ENCODE data around the gene CRADD. TPM values are rescaled to one million over a fixed set of nuclear protein-coding genes. Genes with fewer than 3 reads are reported as not detected.
A peak's percentile ranks its signal among the peaks of the same experiment; 100 is the strongest.

CRADD gene
- total and polyA plus RNA-seq, 2 of the 4 experiments (the other 2 are of a cell fraction): 11.1 to 14.0 TPM

- no peaks in the 10 kb centered on the region for H4K20me1 ChIP-seq (ENCODE audit: insufficient read depth, low read length)
- peak overlapping the region; percentile 34 for H2AFZ ChIP-seq (replicated peaks; ENCODE audit: low read length, poor library complexity)
- H3K9ac ChIP-seq (ENCODE audit: low read depth, low read length): no peak overlapping the region
- WGBS, 2 experiments (ENCODE audit: extremely low coverage in 2 of 2, insufficient read length in 1 of 2): no CpG with 5 or more reads among the region's 3 CpGs
- H3K4me1 ChIP-seq (ENCODE audit: control insufficient read depth, insufficient read depth, low read length): peaks cover 7% of the 10 kb centered on the region
- intact Hi-C loops (cut with micrococcal nuclease) (no loop called here), in situ Hi-C loops (cut with MboI; ENCODE audit: low sequenced_read_pairs) (no loop called here), dilution Hi-C loops (cut with HindIII; ENCODE audit: low sequenced_read_pairs, unreplicated experiment) (no loop called here)
- ChIA-PET CTCF (no interaction called here), POLR2A (ENCODE audit: unreplicated experiment) (no interaction called here)
- no peak for ATAC-seq (ENCODE audit: low read depth)
- no TSS peak for BruUV-seq (replicated peaks)
- H3K4me2 ChIP-seq (ENCODE audit: low read depth, low read length): no peak overlapping the region
- H3K27me3 ChIP-seq (ENCODE audit: control insufficient read depth, insufficient read depth, low read length): no peaks in the 10 kb centered on the region
- DNase-seq: no peak
- peak overlapping the region; percentile 57; the same call in 1 of the 2 replicates for H2BK120ac ChIP-seq (ENCODE audit: low read depth, low read length)
- no peak overlapping the region for H3K56ac ChIP-seq (ENCODE audit: extremely low read depth, insufficient read depth, low read length)
- peak overlapping the region; percentile 31 for H3K4ac ChIP-seq (ENCODE audit: low read depth, low read length)
- peaks cover 3% of the 10 kb centered on the region for H3K9me1 ChIP-seq (ENCODE audit: insufficient read depth, low read length)
- H3K27ac ChIP-seq (ENCODE audit: insufficient read depth, low read length): no peak overlapping the region
- no peaks in the 10 kb centered on the region for H3K9me3 ChIP-seq (ENCODE audit: control insufficient read depth, insufficient read depth, low read length)
- no peak overlapping the region for H3K4me3 ChIP-seq (ENCODE audit: insufficient read depth, low read depth, low read length)
- peak overlapping the region; percentile 70; the same call in 1 of the 2 replicates for H4K91ac ChIP-seq (ENCODE audit: insufficient read depth, low read depth, low read length)
- H3K36me3 ChIP-seq (ENCODE audit: control insufficient read depth, insufficient read depth, low read length): no peaks in the 10 kb centered on the region
- H3K14ac ChIP-seq (replicated peaks; ENCODE audit: low read depth, low read length): peak overlapping the region; percentile 75
- no peak overlapping the region for H3K23ac ChIP-seq (ENCODE audit: low read depth, low read length)
- H2AK9ac ChIP-seq (replicated peaks; ENCODE audit: low read depth, low read length, poor library complexity): no peak overlapping the region
- H3K18ac ChIP-seq (ENCODE audit: low read depth, low read length): no peak overlapping the region; the same call in 1 of the 2 replicates
- peak overlapping the region in 1 of 2 experiments; percentile 32; a peak in 1 of 4 replicates for H4K8ac ChIP-seq (ENCODE audit: low read depth in 2 of 2, low read length in 2 of 2)
- no peak overlapping the region for H4K5ac ChIP-seq (ENCODE audit: low read depth, low read length)
- peak overlapping the region; percentile 27 for H2BK15ac ChIP-seq (ENCODE audit: low read depth, low read length)
- peaks cover 0 to 11% of the 10 kb centered on the region in 2 experiments; a peak in 2 of 4 replicates for H3K79me1 ChIP-seq (ENCODE audit: low read depth in 1 of 2, low read length in 2 of 2)
- peak overlapping the region; percentile 64 for H2AK5ac ChIP-seq (ENCODE audit: low read depth, low read length)
- H2BK5ac ChIP-seq (ENCODE audit: low read depth, low read length, poor library complexity, severe bottlenecking): peak overlapping the region; percentile 11
- peak overlapping the region; percentile 21; the same call in 1 of the 2 replicates for H2BK20ac ChIP-seq (ENCODE audit: low read depth, low read length)
- TF ChIP-seq NFE2L2 (IDR thresholded peaks at IDR 0.05; ENCODE audit: low read depth, low read length) (no peak), ELK1 (IDR thresholded peaks at IDR 0.05; ENCODE audit: borderline replicate concordance, low read depth, low read length) (no peak), CHD1 (IDR thresholded peaks at IDR 0.05; ENCODE audit: low read depth, low read length) (no peak), MAZ (IDR thresholded peaks at IDR 0.05; ENCODE audit: borderline replicate concordance, low read depth, low read length) (no peak), CTCF (conservative IDR thresholded peaks at IDR 0.05; ENCODE audit: low read depth, low read length) (no peak), CEBPB (IDR thresholded peaks at IDR 0.05; ENCODE audit: low read depth, low read length) (no peak), MAFK (IDR thresholded peaks at IDR 0.05; ENCODE audit: low read depth, low read length) (no peak), RFX5 (IDR thresholded peaks at IDR 0.05; ENCODE audit: low read depth, low read length) (no peak), RAD21 (IDR thresholded peaks at IDR 0.05; ENCODE audit: low read length) (no peak), SMC3 (IDR thresholded peaks at IDR 0.05; ENCODE audit: low read depth, low read length) (no peak), MXI1 (IDR thresholded peaks at IDR 0.05; ENCODE audit: borderline replicate concordance, low read depth, low read length) (no peak), RCOR1 (IDR thresholded peaks at IDR 0.05; ENCODE audit: insufficient replicate concordance, low read length) (no peak), BHLHE40 (IDR thresholded peaks at IDR 0.05; ENCODE audit: low read depth, low read length) (no peak)
- TF ChIP-seq, protein P1, sequence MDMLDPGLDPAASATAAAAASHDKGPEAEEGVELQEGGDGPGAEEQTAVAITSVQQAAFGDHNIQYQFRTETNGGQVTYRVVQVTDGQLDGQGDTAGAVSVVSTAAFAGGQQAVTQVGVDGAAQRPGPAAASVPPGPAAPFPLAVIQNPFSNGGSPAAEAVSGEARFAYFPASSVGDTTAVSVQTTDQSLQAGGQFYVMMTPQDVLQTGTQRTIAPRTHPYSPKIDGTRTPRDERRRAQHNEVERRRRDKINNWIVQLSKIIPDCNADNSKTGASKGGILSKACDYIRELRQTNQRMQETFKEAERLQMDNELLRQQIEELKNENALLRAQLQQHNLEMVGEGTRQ (IDR thresholded peaks at IDR 0.05; ENCODE audit: low read depth, low read length): no peak
Measured at GRCh38 chr12:93798279-93799151, 121.3 kb downstream of the CRADD start.

All from IMR-90 (cell line).